Colonic mucosa (tissue), 4 donors: Measurements from ENCODE around the gene CHMP3. TPM values are rescaled to one million over a fixed set of nuclear protein-coding genes. Genes with fewer than 3 reads are reported as not detected.

ENCODE experiments used
- DNase-seq: peaks from one replicate; pipeline ENCODE4 v3.0.0-alpha.2; 2020
- H3K27ac ChIP-seq: fragments of 200-600 bp; one replicate; pipeline ENCODE4 v1.8.0; 2021
- H3K27me3 ChIP-seq: fragments of 200-600 bp; one replicate; pipeline ENCODE4 v1.8.0; 2021
- H3K36me3 ChIP-seq: fragments of 200-600 bp; one replicate; pipeline ENCODE4 v1.8.0; 2021
- H3K4me1 ChIP-seq: fragments of 200-600 bp; one replicate; pipeline ENCODE4 v1.8.0; 2021; ENCODE audit warnings: mild to moderate bottlenecking
- H3K4me3 ChIP-seq: fragments of 200-600 bp; one replicate; pipeline ENCODE4 v1.8.0; 2021
- H3K9ac ChIP-seq, 2 donors: one replicate each; pipeline ENCODE4 v1.7.0; 2013; ENCODE audit warnings: control low read depth in 2 of 2, low read depth in 2 of 2, low read length in 2 of 2
- H3K9me3 ChIP-seq: fragments of 200-600 bp; one replicate; pipeline ENCODE4 v1.8.0; 2021
- CTCF ChIP-seq: fragments of 200-600 bp; IDR thresholded peaks from one replicate; pipeline ENCODE4 v1.8.0; 2022; ENCODE audit warnings: antibody characterized with exemption, mild to moderate bottlenecking
- intact Hi-C: fragments of 100-400 bp; cut with DNase I; formaldehyde crosslinking; loops from one replicate; pipeline ENCODE4 v1.14.1; 2022
- total RNA-seq, 2 donors: library from RNA; stranded (reverse); fragmentation: NEBNext Ultra II Directional in 1 of 2; extraction: Animal tissue kit (Norgen Biotek cat#: 25700) in 1 of 2; gene quantifications; one replicate each; pipeline ENCODE4 v1.2.1, GENCODE V29; 2021
- donor health status: healthy.
- donor health status: DM: no; HTN: no; CAD: no.
- donor health status: DM: no; HTN: no; CAD: no.

CHMP3 gene
- total RNA-seq, 2 donors from 2014 or later = 115 to 186 TPM

- H3K36me3 ChIP-seq = peaks cover 29% of the 10 kb centered on the region
- H3K27me3 ChIP-seq = no peaks in the 10 kb centered on the region
- no peak overlapping the region for H3K4me3 ChIP-seq
- H3K4me1 ChIP-seq = no peaks in the 10 kb centered on the region
- no peak for DNase-seq
- no peaks in the 10 kb centered on the region for H3K9me3 ChIP-seq
- H3K9ac ChIP-seq = no peak overlapping the region
- no peak for TF ChIP-seq CTCF
- intact Hi-C loops = no loop called here
- no peak overlapping the region for H3K27ac ChIP-seq
Observed at GRCh38 chr2:86477349-86477748, 85.9 kb downstream of the CHMP3 start.

- Histone ChIP-seq H3K36me3 (peaks cover 30% of the 10 kb centered on the region), H3K27ac (no peak overlapping the region)
- no peak for TF ChIP-seq CTCF
Observed at GRCh38 chr2:86476918-86477317, 86.3 kb downstream of the CHMP3 start.

GRCh38 chr2:86476092-86476491, 87.2 kb downstream of the CHMP3 start:
- peaks cover 31% of the 10 kb centered on the region for H3K36me3 ChIP-seq
- H3K9me3 ChIP-seq = no peaks in the 10 kb centered on the region
- intact Hi-C loops = no loop called here
- no peak for TF ChIP-seq CTCF
- no peaks in the 10 kb centered on the region for H3K27me3 ChIP-seq
- no peak overlapping the region for H3K27ac ChIP-seq
- no peak overlapping the region for H3K9ac ChIP-seq
- no peak overlapping the region for H3K4me3 ChIP-seq
- H3K4me1 ChIP-seq = no peaks in the 10 kb centered on the region
- DNase-seq = no peak

More at GRCh38 chr2:86476918-86477317, 86.3 kb downstream of the CHMP3 start:
- intact Hi-C loops = no loop called here
- no peak for DNase-seq
- H3K4me1 ChIP-seq = no peaks in the 10 kb centered on the region
- H3K4me3 ChIP-seq = no peak overlapping the region
- no peaks in the 10 kb centered on the region for H3K27me3 ChIP-seq
- H3K9me3 ChIP-seq = no peaks in the 10 kb centered on the region
- no peak overlapping the region for H3K9ac ChIP-seq

- Histone ChIP-seq H3K27ac (no peak overlapping the region), H3K4me3 (no peak overlapping the region), H3K9me3 (no peaks in the 10 kb centered on the region), H3K27me3 (no peaks in the 10 kb centered on the region), H3K4me1 (no peaks in the 10 kb centered on the region), H3K36me3 (peaks cover 37% of the 10 kb centered on the region), H3K9ac (no peak overlapping the region)
- no peak for TF ChIP-seq CTCF
- DNase-seq = no peak
- intact Hi-C loops = no loop called here
Observed at GRCh38 chr2:86471637-86472036, 91.6 kb downstream of the CHMP3 start.

GRCh38 chr2:86470890-86471289, 92.4 kb downstream of the CHMP3 start:
- no peak overlapping the region for H3K4me3 ChIP-seq
- H3K27ac ChIP-seq = no peak overlapping the region
- no peak for DNase-seq
- TF ChIP-seq CTCF = no peak
- intact Hi-C loops = no loop called here
- H3K36me3 ChIP-seq = peaks cover 38% of the 10 kb centered on the region
- H3K9me3 ChIP-seq = no peaks in the 10 kb centered on the region
- no peaks in the 10 kb centered on the region for H3K4me1 ChIP-seq
- H3K27me3 ChIP-seq = no peaks in the 10 kb centered on the region
- H3K9ac ChIP-seq = no peak overlapping the region
